ENCODE data around the gene PHACTR1. TPM values are rescaled to one million over a fixed set of nuclear protein-coding genes. Genes with fewer than 3 reads are reported as not detected.
"Not testable (repeated sequence)": the region's sequence is repeated elsewhere in the genome, so short reads cannot be mapped to it uniquely, and the experiment has no call there.

The PHACTR1 gene
- total RNA-seq, 6 experiments from 2014 or later = 0.20 to 3.5 (median 0.93) TPM

DNA sequence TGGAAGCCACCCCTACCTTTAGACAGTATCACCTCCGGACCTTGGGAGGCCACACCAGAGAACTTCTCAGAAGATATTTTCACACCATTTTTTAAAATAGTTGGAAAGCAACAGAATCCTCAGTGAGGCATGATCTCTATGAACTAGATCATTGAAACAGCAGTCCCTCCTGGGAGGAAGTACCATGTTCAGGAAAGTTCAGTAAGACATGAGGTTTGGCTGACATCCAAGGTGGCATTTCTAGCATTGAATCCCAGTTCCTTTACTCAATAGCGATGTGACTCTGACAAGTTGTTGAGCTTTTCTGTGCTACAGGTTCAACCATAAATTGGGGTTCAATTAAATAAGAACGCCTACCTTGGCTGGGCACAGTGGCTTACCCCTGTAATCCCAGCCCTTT lies 442.7 kb downstream of the PHACTR1 start:
- WGBS (ENCODE audit: insufficient coverage, low coverage, low lambda C conversion rate, missing lambda C conversion rate) = 44% methylated on average over 3 of the region's 3 CpGs
- Histone ChIP-seq H3K9me3 (no peaks in the 10 kb centered on the region), H3K27me3 (no peaks in the 10 kb centered on the region), H3K36me3 (no peaks in the 10 kb centered on the region), H3K4me3 (no peak overlapping the region), H3K27ac (no peak overlapping the region), H3K4me1 (no peaks in the 10 kb centered on the region)
- DNase-seq (no peak), ATAC-seq (no peak)
- TF ChIP-seq, protein P1, sequence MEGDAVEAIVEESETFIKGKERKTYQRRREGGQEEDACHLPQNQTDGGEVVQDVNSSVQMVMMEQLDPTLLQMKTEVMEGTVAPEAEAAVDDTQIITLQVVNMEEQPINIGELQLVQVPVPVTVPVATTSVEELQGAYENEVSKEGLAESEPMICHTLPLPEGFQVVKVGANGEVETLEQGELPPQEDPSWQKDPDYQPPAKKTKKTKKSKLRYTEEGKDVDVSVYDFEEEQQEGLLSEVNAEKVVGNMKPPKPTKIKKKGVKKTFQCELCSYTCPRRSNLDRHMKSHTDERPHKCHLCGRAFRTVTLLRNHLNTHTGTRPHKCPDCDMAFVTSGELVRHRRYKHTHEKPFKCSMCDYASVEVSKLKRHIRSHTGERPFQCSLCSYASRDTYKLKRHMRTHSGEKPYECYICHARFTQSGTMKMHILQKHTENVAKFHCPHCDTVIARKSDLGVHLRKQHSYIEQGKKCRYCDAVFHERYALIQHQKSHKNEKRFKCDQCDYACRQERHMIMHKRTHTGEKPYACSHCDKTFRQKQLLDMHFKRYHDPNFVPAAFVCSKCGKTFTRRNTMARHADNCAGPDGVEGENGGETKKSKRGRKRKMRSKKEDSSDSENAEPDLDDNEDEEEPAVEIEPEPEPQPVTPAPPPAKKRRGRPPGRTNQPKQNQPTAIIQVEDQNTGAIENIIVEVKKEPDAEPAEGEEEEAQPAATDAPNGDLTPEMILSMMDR (IDR thresholded peaks at IDR 0.05) = no peak
- TF ChIP-seq POLR2A (IDR thresholded peaks at IDR 0.05) = no peak
- intact Hi-C loops (cut with DNase I) = no loop called here

DNA sequence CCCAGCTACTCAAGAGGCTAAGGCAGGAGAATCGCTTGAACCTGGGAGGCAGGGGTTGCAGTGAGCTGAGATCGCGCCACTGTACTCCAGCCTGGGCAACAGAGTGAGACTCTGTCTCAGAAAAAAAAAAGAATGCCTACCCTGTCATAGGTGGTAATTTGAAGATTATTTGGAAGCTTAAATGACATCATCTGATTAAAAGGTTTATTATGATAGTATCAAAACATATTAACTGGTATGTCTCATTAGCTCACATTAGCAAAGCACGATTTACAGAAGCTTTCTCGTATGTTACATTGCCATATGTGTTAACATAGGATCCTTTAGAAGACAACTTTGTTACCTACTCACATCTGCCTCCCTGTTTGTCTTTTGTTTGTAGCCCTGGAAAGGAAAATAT lies 443.3 kb downstream of the PHACTR1 start:
- H3K9me3 ChIP-seq; H3K4me3 ChIP-seq; H3K36me3 ChIP-seq; ATAC-seq; intact Hi-C loops (cut with DNase I); H3K4me1 ChIP-seq; H3K27me3 ChIP-seq; DNase-seq; H3K27ac ChIP-seq: not testable (repeated sequence)
- WGBS (ENCODE audit: insufficient coverage, low coverage, low lambda C conversion rate, missing lambda C conversion rate) = 63% methylated on average over 3 of the region's 5 CpGs

GRCh38 chr6:13163161-13163944 lies 446.8 kb downstream of the PHACTR1 start:
- Histone ChIP-seq H3K4me3 (no peak overlapping the region), H3K9me3 (no peaks in the 10 kb centered on the region), H3K36me3 (no peaks in the 10 kb centered on the region), H3K27ac (no peak overlapping the region), H3K27me3 (no peaks in the 10 kb centered on the region), H3K4me1 (no peaks in the 10 kb centered on the region)
- WGBS (ENCODE audit: insufficient coverage, low coverage, low lambda C conversion rate, missing lambda C conversion rate) = 59% methylated on average over 2 of the region's 2 CpGs
- no peak for ATAC-seq
- intact Hi-C loops (cut with DNase I) = no loop called here
- DNase-seq = no peak
- TF ChIP-seq, protein P1 (IDR thresholded peaks at IDR 0.05) = no peak
- TF ChIP-seq POLR2A (IDR thresholded peaks at IDR 0.05) = no peak

DNA sequence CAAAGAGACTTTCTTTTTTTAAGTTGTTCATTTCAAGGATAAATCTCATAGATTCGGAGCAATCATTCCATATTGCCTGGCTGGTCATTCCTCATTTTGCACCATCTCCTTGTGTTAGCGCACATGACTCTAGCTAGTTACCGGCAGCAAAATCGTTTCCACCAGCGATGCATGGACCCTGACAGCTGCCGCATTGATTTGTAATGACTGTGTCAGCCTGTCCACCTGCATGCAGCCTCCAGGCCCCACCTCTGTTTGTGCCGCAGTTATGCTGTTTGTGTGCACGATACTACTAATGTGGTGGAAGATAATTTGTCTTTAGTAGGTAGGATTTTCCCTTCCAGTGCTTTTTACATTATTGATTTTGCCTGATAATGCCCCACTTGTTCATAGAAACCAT lies 447.7 kb downstream of the PHACTR1 start:
- H3K9me3 ChIP-seq = no peaks in the 10 kb centered on the region
- 75% methylated on average over 7 of the region's 8 CpGs for WGBS (ENCODE audit: insufficient coverage, low coverage, low lambda C conversion rate, missing lambda C conversion rate)
- H3K4me3 ChIP-seq = no peak overlapping the region
- DNase-seq (no peak), ATAC-seq (no peak)
- no peaks in the 10 kb centered on the region for H3K4me1 ChIP-seq
- intact Hi-C loops (cut with DNase I) = no loop called here
- no peaks in the 10 kb centered on the region for H3K36me3 ChIP-seq
- no peak for TF ChIP-seq POLR2A (IDR thresholded peaks at IDR 0.05)
- TF ChIP-seq, protein P1 (IDR thresholded peaks at IDR 0.05) = no peak
- no peaks in the 10 kb centered on the region for H3K27me3 ChIP-seq
- H3K27ac ChIP-seq = no peak overlapping the region

DNA sequence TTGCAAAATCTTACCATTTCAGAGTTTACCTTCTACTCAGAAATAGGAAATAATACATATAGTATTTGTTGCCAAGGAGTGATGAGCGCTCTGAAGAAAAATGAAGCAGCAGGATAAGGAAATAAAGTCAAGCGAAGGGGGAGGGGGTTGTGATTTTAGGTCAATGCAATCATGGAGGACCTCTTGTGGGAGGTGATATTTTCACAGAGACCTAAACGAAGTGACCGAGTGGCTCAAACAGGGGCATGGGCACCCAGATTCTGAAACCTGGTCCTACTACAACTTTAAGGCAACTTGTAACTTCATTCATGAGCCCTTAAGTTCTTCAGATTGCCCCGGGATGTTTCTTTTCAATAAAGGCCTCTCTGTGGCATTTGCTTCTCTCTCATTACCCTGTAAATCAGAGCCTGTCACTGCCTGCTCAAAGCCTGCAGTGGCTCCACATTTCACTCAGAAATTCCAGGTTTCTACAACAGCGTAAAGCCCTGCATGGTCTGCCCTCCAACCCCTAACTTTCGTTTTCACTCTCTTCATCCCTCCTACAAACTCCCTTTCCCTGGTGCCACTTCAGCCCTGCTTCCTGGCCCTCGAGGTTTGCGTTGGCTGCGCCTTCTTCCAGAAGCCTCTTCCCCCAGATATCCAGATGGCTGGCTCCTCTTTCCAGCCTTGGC lies 449.1 kb downstream of the PHACTR1 start:
- no peaks in the 10 kb centered on the region for H3K4me1 ChIP-seq
- no peaks in the 10 kb centered on the region for H3K27me3 ChIP-seq
- DNase-seq (no peak), ATAC-seq (no peak)
- intact Hi-C loops (cut with DNase I) = no loop called here
- no peaks in the 10 kb centered on the region for H3K9me3 ChIP-seq
- 74% methylated on average over 10 of the region's 10 CpGs for WGBS (ENCODE audit: insufficient coverage, low coverage, low lambda C conversion rate, missing lambda C conversion rate)
- TF ChIP-seq, protein P1 (IDR thresholded peaks at IDR 0.05) = no peak
- TF ChIP-seq POLR2A (IDR thresholded peaks at IDR 0.05) = no peak
- no peak overlapping the region for H3K27ac ChIP-seq
- H3K36me3 ChIP-seq = no peaks in the 10 kb centered on the region
- H3K4me3 ChIP-seq = no peak overlapping the region
